Thyroid gland (tissue), 4 donors: ENCODE data around the gene CDH1. TPM values are rescaled to one million over a fixed set of nuclear protein-coding genes. Genes with fewer than 3 reads are reported as not detected.

ENCODE experiments used
- DNase-seq, 2 donors: peaks; one replicate each; pipeline ENCODE4 v3.0.0-alpha.2; 2019
- H3K27ac ChIP-seq, 3 donors: fragments of 200-600 bp; sonication (generic); 1 replicate in 2 of 3; 2 replicates in 1 of 3; pipeline ENCODE4 v1.5.1; 2016 to 2019; ENCODE audit warnings: mild to moderate bottlenecking in 1 of 3, moderate library complexity in 1 of 3
- H3K27me3 ChIP-seq: fragments of 200-600 bp; sonication (generic); one replicate; pipeline ENCODE4 v1.5.1; 2019
- H3K36me3 ChIP-seq, 2 donors: fragments of 200-600 bp; sonication (generic); one replicate each; pipeline ENCODE4 v1.5.1; 2016 to 2019
- H3K4me1 ChIP-seq, 2 donors: fragments of 200-600 bp; sonication (generic); one replicate each; pipeline ENCODE4 v1.5.1; 2017 to 2019
- H3K4me3 ChIP-seq, 3 donors: fragments of 200-600 bp; sonication (generic); replicated peaks in 1 of 3; 1 replicate in 2 of 3; 2 replicates in 1 of 3; pipeline ENCODE4 v1.5.1; 2016; ENCODE audit warnings: mild to moderate bottlenecking in 1 of 3
- H3K9me3 ChIP-seq: fragments of 200-600 bp; sonication (generic); one replicate; pipeline ENCODE4 v1.5.1; 2017
- POLR2A ChIP-seq, 2 donors: fragments of 450-650 bp; IDR thresholded peaks; one replicate each; pipeline ENCODE4 v1.6.1; 2017; ENCODE audit warnings: antibody characterized with exemption in 2 of 2, mild to moderate bottlenecking in 2 of 2, moderate library complexity in 1 of 2
- WGBS, 2 donors: methylation state at CpG; one replicate each; pipeline ENCODE4 v1.1.5; 2017; 5-methylcytosine and 5-hydroxymethylcytosine counted together
- intact Hi-C: fragments of 100-400 bp; cut with DNase I; formaldehyde crosslinking; loops from one replicate; pipeline ENCODE4 v1.15.1; 2023
- total RNA-seq, 4 donors: library from RNA; depleted of rRNA; stranded (reverse); fragments of >200 nt; gene quantifications; one replicate each; pipeline ENCODE4 v1.2.3, GENCODE V29; 2016
- TF ChIP-seq, protein P1 (sequence below), 6 experiments: fragments of 200-600 bp in 3 of 6; fragments of 450-650 bp in 3 of 6; sonication (generic) in 3 of 6; IDR thresholded peaks; one replicate each; pipeline ENCODE4 v1.5.1; 2016 to 2019; ENCODE audit warnings: antibody characterized with exemption in 6 of 6, mild to moderate bottlenecking in 2 of 6, inconsistent platforms in 1 of 6, moderate library complexity in 1 of 6

CDH1 gene
- 100 to 1,000 TPM; 177 to 287 (median 279) TPM for total RNA-seq

DNA sequence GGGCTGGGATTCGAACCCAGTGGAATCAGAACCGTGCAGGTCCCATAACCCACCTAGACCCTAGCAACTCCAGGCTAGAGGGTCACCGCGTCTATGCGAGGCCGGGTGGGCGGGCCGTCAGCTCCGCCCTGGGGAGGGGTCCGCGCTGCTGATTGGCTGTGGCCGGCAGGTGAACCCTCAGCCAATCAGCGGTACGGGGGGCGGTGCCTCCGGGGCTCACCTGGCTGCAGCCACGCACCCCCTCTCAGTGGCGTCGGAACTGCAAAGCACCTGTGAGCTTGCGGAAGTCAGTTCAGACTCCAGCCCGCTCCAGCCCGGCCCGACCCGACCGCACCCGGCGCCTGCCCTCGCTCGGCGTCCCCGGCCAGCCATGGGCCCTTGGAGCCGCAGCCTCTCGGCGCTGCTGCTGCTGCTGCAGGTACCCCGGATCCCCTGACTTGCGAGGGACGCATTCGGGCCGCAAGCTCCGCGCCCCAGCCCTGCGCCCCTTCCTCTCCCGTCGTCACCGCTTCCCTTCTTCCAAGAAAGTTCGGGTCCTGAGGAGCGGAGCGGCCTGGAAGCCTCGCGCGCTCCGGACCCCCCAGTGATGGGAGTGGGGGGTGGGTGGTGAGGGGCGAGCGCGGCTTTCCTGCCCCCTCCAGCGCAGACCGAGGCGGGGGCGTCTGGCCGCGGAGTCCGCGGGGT is at the start of gene CDH1:
Gene CDH1 (plus strand): TSS at position 247 of the 684 bp plus-strand sequence. CDS start 124 bp downstream, at position 371.
- H3K4me3 ChIP-seq = peak within 1 kb of the TSS; percentile 75 to 92 (median 86)
- H3K27ac ChIP-seq = peak within 1 kb of the TSS; percentile 92 to 98 (median 97)
- WGBS, 2 donors = 1 to 3% methylated on average over 20 to 36 of the region's 63 CpGs
- H3K36me3 ChIP-seq = no peaks in the 10 kb centered on the region
- H3K4me1 ChIP-seq = peaks cover 33 to 46% of the 10 kb centered on the region in 2 donors
- no peaks in the 10 kb centered on the region for H3K27me3 ChIP-seq
- peak; percentile 98 for DNase-seq
- peak; percentile 97 to 100 for TF ChIP-seq POLR2A (IDR thresholded peaks at IDR 0.05)
- TF ChIP-seq, protein P1, sequence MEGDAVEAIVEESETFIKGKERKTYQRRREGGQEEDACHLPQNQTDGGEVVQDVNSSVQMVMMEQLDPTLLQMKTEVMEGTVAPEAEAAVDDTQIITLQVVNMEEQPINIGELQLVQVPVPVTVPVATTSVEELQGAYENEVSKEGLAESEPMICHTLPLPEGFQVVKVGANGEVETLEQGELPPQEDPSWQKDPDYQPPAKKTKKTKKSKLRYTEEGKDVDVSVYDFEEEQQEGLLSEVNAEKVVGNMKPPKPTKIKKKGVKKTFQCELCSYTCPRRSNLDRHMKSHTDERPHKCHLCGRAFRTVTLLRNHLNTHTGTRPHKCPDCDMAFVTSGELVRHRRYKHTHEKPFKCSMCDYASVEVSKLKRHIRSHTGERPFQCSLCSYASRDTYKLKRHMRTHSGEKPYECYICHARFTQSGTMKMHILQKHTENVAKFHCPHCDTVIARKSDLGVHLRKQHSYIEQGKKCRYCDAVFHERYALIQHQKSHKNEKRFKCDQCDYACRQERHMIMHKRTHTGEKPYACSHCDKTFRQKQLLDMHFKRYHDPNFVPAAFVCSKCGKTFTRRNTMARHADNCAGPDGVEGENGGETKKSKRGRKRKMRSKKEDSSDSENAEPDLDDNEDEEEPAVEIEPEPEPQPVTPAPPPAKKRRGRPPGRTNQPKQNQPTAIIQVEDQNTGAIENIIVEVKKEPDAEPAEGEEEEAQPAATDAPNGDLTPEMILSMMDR (IDR thresholded peaks at IDR 0.05) = no peak
- H3K9me3 ChIP-seq = no peaks in the 10 kb centered on the region
- intact Hi-C loops = loop anchor here (5.0 kb wide), 1 partner anchor 55 kb away; no protein-coding TSS in a partner anchor

DNA sequence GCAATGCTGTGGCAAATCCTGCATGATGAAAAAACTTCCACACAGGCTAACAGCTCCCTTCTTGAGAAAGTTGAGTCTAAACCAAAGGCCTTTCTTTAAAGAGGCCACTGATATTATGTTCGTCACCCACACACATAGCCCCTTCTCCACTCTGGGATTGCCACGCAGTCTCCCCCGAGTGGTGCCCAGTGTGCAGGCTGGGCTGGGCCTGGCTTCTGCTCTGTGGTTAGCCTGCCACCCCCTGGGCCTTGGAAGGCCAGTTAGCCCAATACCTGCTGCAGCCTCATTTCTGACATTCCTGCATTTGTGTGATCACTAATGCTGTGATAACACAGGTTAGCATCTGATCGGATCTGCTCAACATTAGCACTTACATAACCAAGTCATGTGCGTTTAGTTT is 47.2 kb upstream of the CDH1 start:
- no peaks in the 10 kb centered on the region for H3K9me3 ChIP-seq
- no peak overlapping the region for H3K27ac ChIP-seq
- intact Hi-C loops = no loop called here
- DNase-seq = no peak
- 80 to 89% methylated on average over 5 of the region's 5 CpGs for WGBS, 2 donors
- H3K4me1 ChIP-seq = no peaks in the 10 kb centered on the region
- no peaks in the 10 kb centered on the region for H3K36me3 ChIP-seq
- no peaks in the 10 kb centered on the region for H3K27me3 ChIP-seq
- TF ChIP-seq, protein P1 (IDR thresholded peaks at IDR 0.05) = no peak
- no peak for TF ChIP-seq POLR2A (IDR thresholded peaks at IDR 0.05)
- H3K4me3 ChIP-seq = no peak overlapping the region

DNA sequence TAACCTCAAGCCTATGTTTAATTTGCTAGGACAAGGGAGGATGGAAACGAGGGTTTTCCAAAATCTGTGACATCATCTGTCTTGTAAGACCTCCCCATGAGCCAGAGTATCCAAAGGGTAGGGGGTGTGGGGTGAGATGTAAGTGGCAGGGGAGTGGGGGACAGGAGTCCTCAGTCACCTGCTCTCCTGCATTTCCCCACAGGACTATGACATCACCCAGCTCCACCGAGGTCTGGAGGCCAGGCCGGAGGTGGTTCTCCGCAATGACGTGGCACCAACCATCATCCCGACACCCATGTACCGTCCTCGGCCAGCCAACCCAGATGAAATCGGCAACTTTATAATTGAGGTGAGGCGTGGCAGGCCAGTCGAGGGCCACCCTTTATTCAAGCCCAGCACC is 41.5 kb upstream of the CDH1 start:
- Histone ChIP-seq H3K4me1 (no peaks in the 10 kb centered on the region), H3K36me3 (no peaks in the 10 kb centered on the region), H3K27me3 (no peaks in the 10 kb centered on the region), H3K27ac (no peak overlapping the region), H3K4me3 (no peak overlapping the region), H3K9me3 (no peaks in the 10 kb centered on the region)
- intact Hi-C loops = no loop called here
- TF ChIP-seq, protein P1 (IDR thresholded peaks at IDR 0.05) = no peak
- no peak for TF ChIP-seq POLR2A (IDR thresholded peaks at IDR 0.05)
- WGBS, 2 donors = 81 to 86% methylated on average over 11 of the region's 11 CpGs
- no peak for DNase-seq

DNA sequence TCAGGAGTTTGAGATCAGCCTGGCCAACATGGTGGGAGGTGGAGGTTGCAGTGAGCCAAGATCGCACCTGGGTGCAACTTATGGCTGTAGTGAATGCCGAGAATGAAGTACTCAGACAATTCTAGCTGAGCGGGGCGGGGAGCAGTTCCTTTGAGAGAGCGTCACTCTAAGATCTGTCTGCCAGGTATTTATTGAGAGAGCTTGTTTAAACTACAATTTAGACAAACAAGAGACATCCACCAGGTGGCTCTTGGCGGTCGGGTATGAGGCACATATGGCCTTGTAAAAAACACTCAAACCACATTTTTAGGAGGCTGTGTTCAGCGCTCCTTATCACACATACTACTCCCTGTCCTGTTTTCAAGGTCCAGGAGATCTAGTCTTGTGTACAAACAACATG is 40.6 kb upstream of the CDH1 start:
- Histone ChIP-seq H3K4me3 (no peak overlapping the region), H3K36me3 (no peaks in the 10 kb centered on the region), H3K27ac (no peak overlapping the region), H3K4me1 (no peaks in the 10 kb centered on the region), H3K27me3 (no peaks in the 10 kb centered on the region), H3K9me3 (no peaks in the 10 kb centered on the region)
- no peak for TF ChIP-seq POLR2A (IDR thresholded peaks at IDR 0.05)
- TF ChIP-seq, protein P1 (IDR thresholded peaks at IDR 0.05) = no peak
- intact Hi-C loops = no loop called here
- peak in 1 of 2 donors; percentile 17 for DNase-seq
- 57 to 88% methylated on average over 8 of the region's 8 CpGs for WGBS, 2 donors

DNA sequence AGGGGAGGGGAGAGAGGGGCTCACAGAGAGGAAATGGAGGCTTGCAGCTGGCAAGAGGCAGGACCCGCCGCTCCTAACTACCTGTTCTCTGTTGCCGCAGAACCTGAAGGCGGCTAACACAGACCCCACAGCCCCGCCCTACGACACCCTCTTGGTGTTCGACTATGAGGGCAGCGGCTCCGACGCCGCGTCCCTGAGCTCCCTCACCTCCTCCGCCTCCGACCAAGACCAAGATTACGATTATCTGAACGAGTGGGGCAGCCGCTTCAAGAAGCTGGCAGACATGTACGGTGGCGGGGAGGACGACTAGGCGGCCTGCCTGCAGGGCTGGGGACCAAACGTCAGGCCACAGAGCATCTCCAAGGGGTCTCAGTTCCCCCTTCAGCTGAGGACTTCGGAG is 39.0 kb upstream of the CDH1 start:
- WGBS, 2 donors = 87 to 89% methylated on average over 22 to 23 of the region's 23 CpGs
- intact Hi-C loops = no loop called here

More for the DNA sequence above, 39.0 kb upstream of the CDH1 start:
- Histone ChIP-seq H3K4me1 (no peaks in the 10 kb centered on the region), H3K4me3 (no peak overlapping the region), H3K27me3 (no peaks in the 10 kb centered on the region), H3K9me3 (no peaks in the 10 kb centered on the region), H3K27ac (no peak overlapping the region), H3K36me3 (no peaks in the 10 kb centered on the region)
- no peak for TF ChIP-seq POLR2A (IDR thresholded peaks at IDR 0.05)
- TF ChIP-seq, protein P1 (IDR thresholded peaks at IDR 0.05) = no peak
- DNase-seq = no peak
